ENCODE results near the gene PTGER2. TPM values are rescaled to one million over a fixed set of nuclear protein-coding genes. Genes with fewer than 3 reads are reported as not detected.

Gene PTGER2
- total RNA-seq, 1 experiment from 2014 or later = 0.12 TPM

DNA sequence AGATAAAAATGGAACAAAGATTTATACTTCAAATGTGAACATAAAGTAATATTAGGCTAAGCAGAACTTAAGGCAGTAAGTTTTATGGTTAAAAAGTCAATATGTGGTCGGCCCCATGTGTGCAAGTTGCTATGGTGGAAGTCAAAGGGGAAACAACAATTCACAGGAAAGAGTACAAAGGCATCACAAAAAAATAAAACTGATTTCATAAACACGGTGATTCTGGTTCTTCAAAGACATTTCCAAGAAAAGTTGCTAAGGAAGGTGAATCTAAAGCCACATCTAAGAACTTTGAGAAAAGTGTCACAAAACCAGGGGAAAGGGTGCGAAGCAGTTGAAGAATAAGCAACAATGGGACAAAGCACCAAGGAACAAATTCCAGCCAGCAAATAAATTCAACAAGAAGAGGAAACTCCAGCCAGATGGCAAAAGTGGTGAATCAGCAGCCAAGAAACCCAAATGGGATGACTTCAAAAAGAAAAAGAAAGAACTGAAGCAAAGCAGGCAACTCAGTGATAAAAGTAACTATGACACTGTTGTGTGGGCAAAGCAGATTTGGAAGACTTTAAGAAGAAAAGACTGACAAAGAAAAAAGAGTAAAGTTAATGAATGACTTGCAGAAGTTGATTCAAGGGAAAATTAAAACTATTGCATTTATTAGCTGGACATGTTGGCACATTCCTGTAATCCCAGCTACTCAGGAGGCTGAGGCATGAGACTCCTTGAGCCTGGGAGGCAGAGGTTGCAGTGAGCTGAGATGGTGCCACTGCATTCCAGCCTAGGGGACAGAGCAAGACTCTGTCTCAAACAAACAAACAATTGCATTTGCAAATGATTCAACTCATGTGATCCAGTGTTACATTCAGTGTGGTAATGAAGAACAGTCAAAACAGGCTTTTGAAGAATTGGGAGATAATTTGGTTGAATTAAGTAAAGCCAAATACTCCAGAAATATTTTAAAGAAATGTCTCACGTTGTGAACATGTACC lies 27.2 kb upstream of the PTGER2 start:
- BruUV-seq (replicated peaks) = no TSS peak
- no peak overlapping the region for H3K4me3 Mint-ChIP-seq (ENCODE audit: unreplicated experiment)
- intact Hi-C loops (cut with micrococcal nuclease) = no loop called here
- no peaks in the 10 kb centered on the region for H3K27me3 Mint-ChIP-seq (ENCODE audit: insufficient read depth, unreplicated experiment)
- DNase-seq (ENCODE audit: unreplicated experiment) = no peak
- no peak overlapping the region for H3K27ac Mint-ChIP-seq (ENCODE audit: low read depth, unreplicated experiment)
- no peaks in the 10 kb centered on the region for H3K9me3 Mint-ChIP-seq (ENCODE audit: unreplicated experiment)
- H3K36me3 Mint-ChIP-seq (ENCODE audit: insufficient read depth, unreplicated experiment) = no peaks in the 10 kb centered on the region
- H3K4me1 Mint-ChIP-seq (ENCODE audit: insufficient read depth, unreplicated experiment) = peaks cover 5% of the 10 kb centered on the region
- TF ChIP-seq, protein P1, sequence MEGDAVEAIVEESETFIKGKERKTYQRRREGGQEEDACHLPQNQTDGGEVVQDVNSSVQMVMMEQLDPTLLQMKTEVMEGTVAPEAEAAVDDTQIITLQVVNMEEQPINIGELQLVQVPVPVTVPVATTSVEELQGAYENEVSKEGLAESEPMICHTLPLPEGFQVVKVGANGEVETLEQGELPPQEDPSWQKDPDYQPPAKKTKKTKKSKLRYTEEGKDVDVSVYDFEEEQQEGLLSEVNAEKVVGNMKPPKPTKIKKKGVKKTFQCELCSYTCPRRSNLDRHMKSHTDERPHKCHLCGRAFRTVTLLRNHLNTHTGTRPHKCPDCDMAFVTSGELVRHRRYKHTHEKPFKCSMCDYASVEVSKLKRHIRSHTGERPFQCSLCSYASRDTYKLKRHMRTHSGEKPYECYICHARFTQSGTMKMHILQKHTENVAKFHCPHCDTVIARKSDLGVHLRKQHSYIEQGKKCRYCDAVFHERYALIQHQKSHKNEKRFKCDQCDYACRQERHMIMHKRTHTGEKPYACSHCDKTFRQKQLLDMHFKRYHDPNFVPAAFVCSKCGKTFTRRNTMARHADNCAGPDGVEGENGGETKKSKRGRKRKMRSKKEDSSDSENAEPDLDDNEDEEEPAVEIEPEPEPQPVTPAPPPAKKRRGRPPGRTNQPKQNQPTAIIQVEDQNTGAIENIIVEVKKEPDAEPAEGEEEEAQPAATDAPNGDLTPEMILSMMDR (IDR thresholded peaks at IDR 0.05; ENCODE audit: unreplicated experiment) = no peak
- POLR2A ChIA-PET = interaction anchor here (1.3 kb wide), 1 partner anchor 14 kb away, joined by 3 read pairs; no protein-coding TSS in a partner anchor
- CTCF ChIA-PET = interaction anchor here (0.6 to 0.7 kb wide), 3 partner anchors 13 to 91 kb away, joined by 3 read pairs; no protein-coding TSS in a partner anchor

DNA sequence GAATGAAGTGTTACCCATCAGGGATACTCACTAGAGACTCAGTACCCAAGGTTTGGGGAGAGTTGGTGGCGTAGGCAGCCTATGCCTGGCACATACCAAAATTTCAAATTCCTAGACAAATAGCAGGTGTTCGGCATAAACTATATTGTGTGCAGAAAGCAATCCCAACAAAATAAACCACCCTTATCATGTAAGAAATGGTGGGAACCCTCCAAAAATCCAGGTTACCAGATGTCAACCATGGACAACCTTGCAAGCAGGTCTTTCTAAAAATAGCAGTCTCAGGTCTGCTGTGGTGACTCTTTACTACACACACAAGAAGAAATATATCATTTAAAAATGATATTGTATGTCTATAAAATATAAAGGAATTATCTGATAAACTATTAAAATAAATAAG lies 17.7 kb upstream of the PTGER2 start:
- POLR2A ChIA-PET = no interaction called here
- TF ChIP-seq, protein P1 (IDR thresholded peaks at IDR 0.05; ENCODE audit: unreplicated experiment) = no peak
- CTCF ChIA-PET = interaction anchor here (1.1 to 1.5 kb wide), 2 partner anchors 121 to 149 kb away, joined by 3 to 4 read pairs; no protein-coding TSS in a partner anchor

DNA sequence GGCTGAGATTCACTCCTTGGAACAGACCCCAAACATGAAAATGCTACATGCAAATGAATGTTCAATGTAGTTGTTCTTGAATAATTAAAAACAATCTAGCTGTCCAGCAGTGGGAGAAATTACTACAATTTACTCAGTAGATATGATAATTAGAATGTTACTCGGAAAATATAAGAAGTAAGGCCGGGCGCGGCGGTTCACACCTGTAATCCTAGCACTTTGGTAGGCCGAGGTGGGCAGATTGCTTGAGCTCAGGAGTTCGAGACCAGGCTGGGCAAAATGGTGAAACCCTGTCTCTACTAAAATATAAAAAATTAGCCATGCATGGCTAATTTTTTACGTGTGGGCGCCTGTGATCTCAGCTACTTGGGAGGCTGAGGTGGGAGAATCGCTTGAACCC lies 15.3 kb upstream of the PTGER2 start:
- POLR2A ChIA-PET = interaction anchor here (0.6 kb wide), 1 partner anchor 160 kb away, joined by 3 read pairs; no protein-coding TSS in a partner anchor
- CTCF ChIA-PET = interaction anchor here (0.6 to 3.2 kb wide), 11 partner anchors 59 to 399 kb away, joined by 3 to 25 read pairs (median 5); no protein-coding TSS in a partner anchor
- intact Hi-C loops (cut with micrococcal nuclease) = loop anchor here (1.0 to 5.0 kb wide), 3 partner anchors 119 to 1009 kb away; no protein-coding TSS in a partner anchor

More for the DNA sequence above, 17.7 kb upstream of the PTGER2 start:
- intact Hi-C loops (cut with micrococcal nuclease) = loop anchor here (5.0 kb wide), 1 partner anchor 1011 kb away; no protein-coding TSS in a partner anchor
- H3K27me3 Mint-ChIP-seq (ENCODE audit: insufficient read depth, unreplicated experiment) = no peaks in the 10 kb centered on the region
- no peak for DNase-seq (ENCODE audit: unreplicated experiment)
- no peaks in the 10 kb centered on the region for H3K4me1 Mint-ChIP-seq (ENCODE audit: insufficient read depth, unreplicated experiment)
- H3K9me3 Mint-ChIP-seq (ENCODE audit: unreplicated experiment) = no peaks in the 10 kb centered on the region
- no peak overlapping the region for H3K27ac Mint-ChIP-seq (ENCODE audit: low read depth, unreplicated experiment)
- no TSS peak for BruUV-seq (replicated peaks)
- H3K36me3 Mint-ChIP-seq (ENCODE audit: insufficient read depth, unreplicated experiment) = no peaks in the 10 kb centered on the region
- H3K4me3 Mint-ChIP-seq (ENCODE audit: unreplicated experiment) = no peak overlapping the region

More for the DNA sequence above, 15.3 kb upstream of the PTGER2 start:
- H3K27me3 Mint-ChIP-seq (ENCODE audit: insufficient read depth, unreplicated experiment) = no peaks in the 10 kb centered on the region
- H3K27ac Mint-ChIP-seq (ENCODE audit: low read depth, unreplicated experiment) = no peak overlapping the region
- DNase-seq (ENCODE audit: unreplicated experiment) = no peak
- no peaks in the 10 kb centered on the region for H3K9me3 Mint-ChIP-seq (ENCODE audit: unreplicated experiment)
- TF ChIP-seq, protein P1 (IDR thresholded peaks at IDR 0.05; ENCODE audit: unreplicated experiment) = no peak
- H3K36me3 Mint-ChIP-seq (ENCODE audit: insufficient read depth, unreplicated experiment) = no peaks in the 10 kb centered on the region
- no peak overlapping the region for H3K4me3 Mint-ChIP-seq (ENCODE audit: unreplicated experiment)
- no TSS peak for BruUV-seq (replicated peaks)
- H3K4me1 Mint-ChIP-seq (ENCODE audit: insufficient read depth, unreplicated experiment) = no peaks in the 10 kb centered on the region
